M059J (cell line): Measurements from ENCODE around the gene AADACL3. TPM values are rescaled to one million over a fixed set of nuclear protein-coding genes. Genes with fewer than 3 reads are reported as not detected.
"Not testable (repeated sequence)": the region's sequence is repeated elsewhere in the genome, so short reads cannot be mapped to it uniquely, and the experiment has no call there.

Experiments used
- DNase-seq: peaks from one replicate; pipeline ENCODE4 v3.0.0-alpha.2; 2012; ENCODE audit warnings: low read depth
- total RNA-seq: library from RNA; depleted of rRNA; stranded (reverse); fragments of >200 nt; shearing (Covaris generic); gene quantifications from 2 replicates; pipeline ENCODE4 v1.2.3, GENCODE V29; 2014; rRNA removed

AADACL3 gene, protein sequence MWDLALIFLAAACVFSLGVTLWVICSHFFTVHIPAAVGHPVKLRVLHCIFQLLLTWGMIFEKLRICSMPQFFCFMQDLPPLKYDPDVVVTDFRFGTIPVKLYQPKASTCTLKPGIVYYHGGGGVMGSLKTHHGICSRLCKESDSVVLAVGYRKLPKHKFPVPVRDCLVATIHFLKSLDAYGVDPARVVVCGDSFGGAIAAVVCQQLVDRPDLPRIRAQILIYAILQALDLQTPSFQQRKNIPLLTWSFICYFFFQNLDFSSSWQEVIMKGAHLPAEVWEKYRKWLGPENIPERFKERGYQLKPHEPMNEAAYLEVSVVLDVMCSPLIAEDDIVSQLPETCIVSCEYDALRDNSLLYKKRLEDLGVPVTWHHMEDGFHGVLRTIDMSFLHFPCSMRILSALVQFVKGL
- total RNA-seq, result not detected in 2 replicates

DNA sequence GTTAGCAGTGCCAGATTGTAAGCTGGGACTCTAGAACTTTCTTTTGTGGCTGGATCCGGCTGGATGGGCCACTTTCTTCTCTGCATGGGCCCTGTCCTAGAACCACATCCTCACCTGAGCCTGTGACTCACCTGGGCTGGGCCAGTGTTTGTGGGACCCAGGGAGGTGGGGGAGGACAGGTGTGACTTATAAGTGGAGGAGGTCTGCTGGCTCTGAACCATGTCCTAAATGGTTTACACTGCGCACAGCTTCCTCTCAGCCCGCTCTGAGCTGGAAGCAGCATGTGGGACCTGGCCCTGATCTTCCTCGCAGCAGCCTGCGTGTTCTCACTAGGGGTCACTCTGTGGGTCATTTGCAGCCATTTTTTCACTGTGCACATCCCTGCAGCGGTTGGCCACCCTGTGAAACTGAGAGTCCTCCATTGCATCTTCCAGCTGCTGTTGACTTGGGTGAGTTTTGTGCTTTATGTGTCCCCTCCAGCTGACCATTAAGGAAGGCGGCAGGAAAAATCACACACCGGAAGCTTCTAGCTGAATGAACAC is at the start of gene AADACL3:
TSS of gene AADACL3 (plus strand) at position 215 of the 542 bp plus-strand sequence. CDS start at position 282, 67 bp downstream.
- no peak for DNase-seq

DNA sequence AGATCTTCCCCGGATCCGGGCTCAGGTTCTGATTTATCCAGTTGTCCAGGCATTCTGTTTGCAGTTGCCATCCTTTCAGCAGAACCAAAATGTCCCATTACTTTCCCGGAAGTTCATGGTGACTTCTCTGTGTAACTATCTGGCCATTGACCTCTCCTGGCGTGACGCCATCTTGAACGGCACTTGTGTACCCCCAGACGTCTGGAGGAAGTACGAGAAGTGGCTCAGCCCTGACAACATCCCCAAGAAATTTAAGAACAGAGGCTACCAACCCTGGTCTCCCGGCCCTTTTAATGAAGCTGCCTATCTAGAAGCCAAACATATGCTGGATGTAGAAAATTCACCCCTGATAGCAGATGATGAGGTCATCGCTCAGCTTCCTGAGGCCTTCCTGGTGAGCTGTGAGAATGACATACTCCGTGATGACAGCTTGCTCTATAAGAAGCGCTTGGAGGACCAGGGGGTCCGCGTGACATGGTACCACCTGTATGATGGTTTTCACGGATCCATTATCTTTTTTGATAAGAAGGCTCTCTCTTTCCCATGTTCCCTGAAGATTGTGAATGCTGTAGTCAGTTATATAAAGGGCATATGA is 49.7 kb upstream of the AADACL3 start:
- DNase-seq, result no peak

DNA sequence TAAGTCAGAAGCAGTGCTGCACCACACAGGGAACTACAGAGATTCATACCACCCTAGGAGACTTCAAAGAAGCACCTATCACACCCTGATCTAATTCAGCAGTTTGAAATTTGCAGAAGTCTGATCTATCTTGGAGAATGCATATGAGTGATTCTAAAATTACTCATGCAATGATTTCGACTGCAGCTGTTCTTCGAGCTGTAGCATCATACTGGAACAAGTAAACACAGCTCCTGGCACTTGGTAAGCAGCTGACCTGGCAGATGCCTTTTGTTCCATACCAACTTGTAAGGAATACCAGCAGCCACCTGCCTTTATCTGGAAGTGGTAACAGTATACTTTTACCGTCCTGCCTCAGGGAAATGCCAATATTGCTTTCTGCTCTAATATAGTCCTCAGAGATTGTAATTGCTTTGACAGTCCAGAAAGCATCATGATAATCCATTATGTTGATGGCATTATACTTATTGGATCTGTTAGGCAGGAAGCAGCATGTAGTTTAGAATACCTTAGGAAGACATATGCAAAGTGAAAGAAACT is 46.3 kb upstream of the AADACL3 start:
- DNase-seq, result no peak

DNA sequence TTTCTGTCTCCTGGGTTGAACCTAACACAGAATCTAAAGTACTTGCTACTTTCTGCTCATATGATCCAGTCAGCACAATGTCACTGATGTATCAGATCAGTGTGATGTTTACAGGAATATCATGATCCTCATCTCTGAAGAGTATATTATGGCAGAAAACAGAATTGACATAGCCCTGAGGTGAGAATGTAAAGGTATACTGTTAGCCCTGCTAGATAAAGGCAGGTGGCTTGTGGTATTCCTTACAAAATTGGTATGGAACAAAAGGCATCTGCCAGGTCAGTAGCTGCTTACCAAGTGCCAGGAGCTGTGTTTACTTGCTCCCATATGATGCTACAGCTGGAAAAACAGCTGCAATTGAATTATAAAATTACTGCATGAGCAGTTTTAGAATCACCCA is 41.6 kb upstream of the AADACL3 start:
- no peak for DNase-seq

DNA sequence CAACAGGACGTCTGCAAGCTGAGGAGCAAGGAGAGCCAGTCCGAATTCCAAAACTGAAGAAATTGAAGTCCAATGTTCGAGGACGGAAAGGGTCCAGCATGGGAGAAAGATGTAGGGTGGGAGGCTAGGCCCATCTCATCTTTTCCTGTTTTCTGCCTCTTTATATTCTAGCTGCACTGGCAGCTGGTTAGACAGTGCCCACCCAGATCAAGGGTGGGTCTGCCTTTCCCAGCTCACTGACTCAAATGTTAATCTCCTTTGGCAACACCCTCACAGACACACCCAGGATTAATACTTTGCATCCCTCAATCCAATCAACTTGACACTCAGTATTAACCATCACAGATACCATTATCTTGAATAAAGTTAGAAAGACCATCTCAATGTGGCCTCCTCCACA is 39.8 kb upstream of the AADACL3 start:
- DNase-seq, result not testable (repeated sequence)

DNA sequence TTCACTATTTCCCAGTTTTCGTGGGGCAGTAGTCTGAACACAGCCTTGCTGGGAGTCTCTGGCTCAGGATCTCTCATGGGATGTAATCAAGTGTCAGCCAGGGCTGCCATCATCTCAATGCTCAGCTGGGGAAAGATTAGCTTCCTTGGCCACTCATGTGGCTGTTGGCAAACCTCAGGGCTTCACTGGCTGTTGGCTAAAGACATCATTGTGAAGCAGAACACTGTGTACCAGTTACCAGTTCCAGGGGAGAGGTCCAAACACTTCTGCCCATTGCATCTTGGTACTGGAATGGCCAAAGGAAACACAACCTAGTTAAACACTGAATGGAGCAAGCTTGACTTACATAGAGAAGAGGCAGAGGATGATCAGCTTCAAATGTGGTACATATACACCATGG is 38.3 kb upstream of the AADACL3 start:
- DNase-seq, result no peak

DNA sequence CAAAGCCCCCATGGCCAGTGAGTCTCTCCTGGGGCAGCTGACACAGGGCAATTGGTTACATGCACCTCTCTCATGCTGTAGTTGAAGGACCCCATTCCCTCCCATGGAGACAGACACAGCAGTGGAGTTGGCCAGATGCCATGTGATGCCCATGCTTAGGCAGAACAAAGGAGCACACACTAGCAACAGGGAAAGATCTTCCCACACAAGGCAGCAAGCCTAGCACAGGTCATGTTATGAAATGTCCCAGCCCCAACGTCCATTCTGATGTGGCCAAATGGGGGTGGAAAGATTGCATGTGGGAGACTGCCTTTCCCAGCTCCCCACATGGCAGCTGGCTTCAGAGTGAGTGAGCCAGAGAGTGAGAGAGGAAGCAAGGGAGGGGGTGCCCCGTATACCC is 37.6 kb upstream of the AADACL3 start:
- DNase-seq, result no peak

DNA sequence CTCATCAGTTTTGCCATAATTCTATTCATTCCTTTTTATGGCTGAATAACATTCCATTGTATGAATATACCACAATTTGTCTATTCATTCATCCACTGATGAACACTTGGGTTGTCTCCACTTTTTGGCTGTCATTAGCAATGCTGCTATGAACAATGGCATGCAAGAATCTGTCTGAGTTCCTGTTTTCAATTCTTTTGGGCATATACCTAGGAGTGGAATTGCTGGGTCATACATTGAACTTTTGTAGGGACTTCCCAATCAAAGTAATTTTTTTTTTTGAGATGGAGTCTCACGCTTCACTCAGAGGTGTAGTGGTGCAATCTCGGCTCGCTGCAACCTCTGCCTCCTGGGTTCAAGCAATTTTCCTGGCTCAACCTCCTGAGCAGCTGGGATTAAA is 37.1 kb upstream of the AADACL3 start:
- DNase-seq, result no peak

DNA sequence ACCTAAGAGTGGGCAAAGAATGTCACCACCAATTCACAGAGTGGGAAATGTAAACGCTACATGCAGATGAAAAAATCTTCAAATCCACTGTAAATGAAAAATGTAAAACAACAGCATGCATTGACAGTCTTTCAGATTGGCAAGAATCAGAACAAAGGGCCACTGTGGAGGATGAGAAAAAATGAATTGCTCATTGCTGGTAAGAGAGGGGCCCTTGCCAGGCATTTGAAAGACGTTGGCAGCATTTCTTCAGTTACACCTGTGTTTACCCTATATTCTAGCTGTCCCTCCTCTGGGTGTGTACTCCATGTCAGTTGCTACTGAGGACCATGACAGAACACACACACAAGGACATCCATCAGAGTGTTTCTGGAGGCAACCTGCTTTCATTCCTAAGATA is 25.8 kb upstream of the AADACL3 start:
- DNase-seq, result no peak

DNA sequence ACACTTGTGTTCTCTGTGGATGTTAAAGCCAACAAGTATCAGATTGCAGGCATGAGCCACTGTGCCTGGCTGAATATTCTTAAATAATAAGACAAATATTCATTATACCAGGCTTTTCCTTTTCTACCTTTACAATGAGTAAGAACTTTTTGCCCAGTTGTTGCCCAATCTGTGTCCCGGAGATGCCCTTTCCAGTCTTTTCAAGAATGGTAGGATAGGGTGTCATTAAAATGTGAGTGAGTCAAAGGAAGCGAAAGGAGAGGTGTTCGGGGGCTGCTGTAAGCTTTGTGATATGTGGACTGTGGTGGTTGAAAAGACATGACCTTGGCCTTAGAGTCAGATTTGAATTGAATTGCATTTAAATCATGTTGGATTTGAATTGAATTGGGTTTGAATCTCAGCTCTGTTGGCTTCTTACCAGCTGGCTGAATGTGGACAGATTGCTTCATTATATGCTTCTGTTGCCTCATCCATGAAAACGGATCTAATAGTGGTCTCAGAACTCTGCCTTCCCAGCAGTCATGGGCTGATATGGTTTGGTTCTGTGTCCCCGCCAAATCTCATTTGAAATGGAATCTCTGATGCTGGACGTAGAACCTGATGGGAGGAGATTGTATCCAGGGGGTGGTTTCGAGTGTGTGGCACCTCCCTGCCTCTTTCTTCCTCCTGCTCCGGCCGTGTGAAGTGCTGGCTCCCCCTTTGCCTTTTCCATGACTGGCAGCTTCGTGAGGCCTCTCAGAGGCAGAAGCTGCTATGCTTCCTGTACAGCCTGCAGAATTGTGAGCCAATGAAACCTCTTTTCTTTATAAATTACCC is 22.7 kb upstream of the AADACL3 start:
- no peak for DNase-seq

DNA sequence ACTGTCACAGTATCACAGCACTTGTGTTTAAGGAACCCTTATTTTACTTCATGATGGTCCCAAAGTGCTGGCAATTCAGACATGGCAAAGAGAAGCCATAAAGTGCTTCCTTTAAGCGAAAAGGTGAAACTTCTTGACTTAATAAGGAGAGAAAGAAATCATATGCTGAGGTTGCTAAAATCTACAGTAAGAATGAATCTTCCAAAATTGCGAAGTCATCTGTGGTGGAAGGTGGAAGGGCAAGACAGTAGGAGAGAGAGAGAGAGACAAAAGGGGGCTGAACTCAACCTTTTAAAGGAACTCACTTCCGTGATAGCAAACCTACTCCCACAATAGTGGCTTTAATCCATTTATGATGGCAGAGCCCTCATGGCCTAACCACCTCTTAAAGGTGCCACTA is 19.3 kb upstream of the AADACL3 start:
- no peak for DNase-seq

DNA sequence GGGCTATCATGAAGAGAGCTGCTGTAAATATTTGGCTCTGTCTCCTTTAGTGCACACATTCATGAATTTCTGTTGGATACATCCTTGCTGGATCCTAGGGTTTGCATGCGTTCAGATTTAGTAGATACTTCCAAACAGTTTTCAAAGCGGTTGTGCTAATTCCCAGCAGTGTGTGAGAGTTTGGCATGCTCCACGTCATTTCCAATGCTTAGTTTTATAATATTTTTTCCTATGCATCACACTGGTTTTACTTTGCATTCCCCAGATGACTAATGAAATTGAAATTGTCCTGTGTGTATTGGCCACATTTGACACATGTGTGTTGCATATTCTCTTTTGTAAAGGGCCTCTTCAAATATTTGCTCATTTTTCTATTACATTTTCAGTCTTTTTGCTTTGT is 18.5 kb upstream of the AADACL3 start:
- DNase-seq, result no peak

DNA sequence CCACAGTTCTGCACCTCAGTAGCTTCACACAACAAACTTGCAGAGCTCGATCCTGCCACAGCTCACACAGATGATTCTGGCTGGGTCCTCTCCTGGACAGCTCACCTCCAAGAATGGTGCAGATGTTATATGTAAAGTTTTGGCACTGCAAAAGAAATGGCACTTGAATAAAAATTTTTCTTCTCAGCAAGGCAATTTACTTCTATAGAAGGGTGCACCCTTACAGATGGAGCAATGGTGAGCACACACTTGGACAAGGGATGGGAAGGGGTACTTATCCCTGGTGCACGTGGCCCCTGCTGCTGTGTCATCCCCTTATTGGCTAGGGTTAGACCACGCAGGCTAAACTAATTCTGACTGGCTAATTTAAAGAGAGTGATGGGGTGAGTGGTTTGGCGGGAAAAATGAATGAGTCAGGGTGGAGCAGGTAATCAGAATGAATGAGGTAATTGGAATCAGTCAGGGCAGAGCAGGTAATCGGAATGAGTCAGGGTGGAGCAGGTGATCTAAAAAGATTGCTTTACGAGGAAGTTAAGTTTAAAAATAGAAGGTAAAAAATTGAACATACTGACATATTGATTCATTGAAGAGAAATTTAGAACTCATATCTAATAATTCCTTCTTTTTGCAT is 12.0 kb upstream of the AADACL3 start:
- no peak for DNase-seq

DNA sequence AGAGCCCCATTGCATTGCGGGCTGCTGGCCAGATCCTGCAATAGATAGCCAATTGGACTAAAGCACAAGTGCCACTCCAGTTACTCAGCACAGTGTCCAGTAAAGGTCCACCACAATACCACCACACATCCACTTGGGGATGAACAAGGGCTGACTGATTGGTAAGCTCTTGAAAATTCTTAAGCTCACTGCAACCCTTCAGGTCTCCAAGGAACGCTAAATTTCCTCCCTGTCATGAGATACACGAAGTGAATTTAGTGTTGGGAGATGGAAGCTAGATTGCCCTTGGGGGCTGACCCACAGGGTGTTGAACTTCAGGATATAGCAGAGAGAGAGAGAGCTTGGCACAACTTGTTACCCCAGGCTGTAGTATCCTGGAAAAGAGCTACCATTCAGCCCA is 9.8 kb upstream of the AADACL3 start:
- DNase-seq, result no peak

DNA sequence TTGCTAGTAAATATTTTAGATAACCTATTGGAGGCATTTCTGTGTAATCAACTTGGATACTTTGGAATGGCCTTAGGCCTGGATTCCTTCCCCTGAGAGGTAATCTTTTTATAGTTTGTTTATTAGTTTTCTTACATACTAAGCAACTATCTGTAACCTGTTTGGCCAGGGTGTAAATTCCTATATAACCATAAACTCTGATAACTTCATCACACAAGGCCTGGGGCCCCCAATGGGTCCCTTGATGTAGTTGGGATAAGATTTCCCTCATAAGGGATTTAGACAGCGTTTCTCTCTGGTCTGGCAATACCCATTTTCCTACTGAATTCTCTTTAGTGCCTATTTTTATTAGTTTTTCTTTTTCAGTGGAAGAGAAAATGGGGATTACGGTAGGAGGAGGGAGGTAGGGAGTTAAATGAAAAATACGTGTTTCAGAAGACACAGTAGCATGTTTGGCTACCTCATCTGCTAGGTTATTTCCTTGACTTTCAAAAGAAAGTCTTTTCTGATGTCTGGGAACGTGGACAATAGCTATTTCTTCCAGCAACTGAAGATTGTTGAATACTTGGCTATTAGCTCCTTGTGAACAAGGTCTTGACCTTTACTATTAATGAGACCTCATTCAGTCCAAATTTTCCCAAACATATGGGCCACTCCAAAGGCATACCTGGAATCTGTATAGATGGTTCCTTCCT is 7.4 kb upstream of the AADACL3 start:
- DNase-seq, result no peak

DNA sequence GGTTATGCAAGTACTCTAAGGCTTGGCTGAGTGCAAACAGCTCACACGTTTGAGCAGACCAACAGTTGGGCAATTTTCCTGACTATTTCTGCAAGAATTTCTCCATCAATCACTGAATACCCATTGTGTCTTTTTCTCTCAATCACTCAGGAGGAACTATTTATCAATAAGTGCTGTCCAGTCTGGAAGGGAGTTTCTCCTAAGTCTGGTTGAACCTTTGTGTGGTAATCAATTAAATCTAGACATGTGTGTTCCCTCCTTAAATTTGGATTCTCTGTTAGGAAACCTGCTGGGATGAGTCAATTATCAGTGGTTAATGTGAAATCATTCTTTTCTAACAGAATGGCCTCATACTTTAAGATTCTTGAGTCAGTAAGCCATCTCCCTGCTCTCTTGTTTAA is 6.8 kb upstream of the AADACL3 start:
- no peak for DNase-seq

DNA sequence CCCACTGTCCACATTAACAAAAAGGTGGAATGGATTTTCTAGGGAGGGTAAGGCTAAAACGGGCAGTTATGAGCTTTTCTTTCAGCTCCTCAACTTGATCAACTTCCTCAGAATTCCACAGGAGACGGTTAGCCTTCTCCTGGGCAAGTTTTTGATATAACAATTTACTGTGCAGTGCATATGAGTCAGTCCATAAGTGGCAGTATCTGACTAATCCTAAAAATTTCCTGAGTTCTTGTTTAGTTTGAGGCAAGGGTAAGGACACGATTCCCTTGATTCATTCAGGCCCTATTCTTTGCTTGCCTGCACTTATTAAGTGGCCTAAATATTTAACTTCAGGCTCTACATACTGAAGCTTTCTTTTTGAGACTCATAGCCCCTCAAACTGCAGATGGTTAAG is 6.2 kb upstream of the AADACL3 start:
- no peak for DNase-seq

DNA sequence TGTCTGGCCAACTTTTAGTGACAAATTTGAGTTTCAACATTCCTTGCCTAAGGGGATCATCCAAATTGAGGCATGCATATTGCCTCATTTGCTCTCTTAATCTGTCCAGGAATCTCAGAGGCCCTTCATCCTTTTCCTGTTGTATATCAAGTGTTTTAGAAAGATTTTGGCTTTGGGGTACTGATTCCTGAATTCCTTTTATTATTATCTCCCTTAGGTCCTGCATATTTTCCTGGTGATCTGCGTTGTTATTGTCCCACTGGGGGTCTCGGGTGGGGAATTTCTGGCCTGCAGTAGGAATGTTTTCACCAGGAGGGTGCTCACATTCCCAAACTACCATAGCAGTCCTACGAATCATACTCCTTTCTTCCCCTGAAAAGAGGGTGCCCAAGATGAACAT is 4.4 kb upstream of the AADACL3 start:
- DNase-seq, result no peak

DNA sequence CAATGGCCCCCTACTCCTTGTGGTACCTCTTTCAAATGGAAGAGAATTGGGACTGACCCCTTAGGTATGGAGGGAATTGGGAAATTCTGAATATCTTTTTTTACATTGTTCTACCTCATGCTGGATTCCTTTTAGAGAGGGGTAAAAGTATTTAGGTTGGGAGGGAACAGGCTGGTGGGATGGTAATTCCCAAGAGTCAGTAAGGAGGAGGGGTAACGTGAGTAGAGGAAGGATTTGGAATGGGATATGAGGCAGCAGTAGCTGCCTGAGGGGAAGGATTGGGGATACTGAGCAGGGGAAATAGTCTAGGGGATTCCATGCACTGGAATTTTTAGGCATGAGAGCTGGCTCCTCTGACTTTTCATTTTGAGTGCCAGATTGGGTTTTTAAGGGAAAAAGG is 3.8 kb upstream of the AADACL3 start:
- no peak for DNase-seq

DNA sequence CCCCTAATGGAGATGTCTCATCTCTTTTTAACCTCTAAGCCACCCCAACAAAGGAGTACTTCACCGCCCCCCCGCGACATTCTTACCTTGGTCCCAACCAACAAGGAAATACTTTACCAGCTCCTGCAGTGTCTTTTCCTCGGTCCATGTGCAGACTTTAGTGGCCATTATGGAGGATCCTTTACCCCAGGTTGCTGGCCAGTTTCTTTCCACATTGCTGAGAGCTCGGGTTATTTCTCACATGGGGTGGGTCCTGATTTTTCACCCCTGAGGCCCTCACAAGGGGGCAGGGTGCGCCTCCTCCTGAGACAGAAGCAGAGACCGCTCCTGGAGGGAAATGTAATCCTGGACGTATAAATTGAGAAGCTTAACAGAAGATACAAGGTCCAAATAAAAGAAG is 3.0 kb upstream of the AADACL3 start:
- no peak for DNase-seq

DNA sequence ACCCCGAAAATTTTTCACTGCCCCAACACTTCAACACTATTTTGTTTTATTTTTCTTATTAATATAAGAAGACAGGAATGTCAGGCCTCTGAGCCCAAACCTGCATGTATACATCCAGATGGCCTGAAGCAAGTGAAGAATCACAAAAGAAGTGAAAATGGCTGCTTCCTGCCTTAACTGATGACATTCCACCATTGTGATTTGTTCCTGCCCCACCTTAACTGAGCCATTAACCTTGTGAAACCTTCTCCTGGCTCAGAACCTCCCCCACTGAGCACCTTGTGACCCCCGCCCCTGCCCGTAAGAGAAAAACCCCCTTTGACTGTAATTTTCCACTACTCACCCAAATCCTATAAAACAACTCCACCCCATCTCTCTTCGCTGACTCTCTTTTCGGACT is 2.3 kb upstream of the AADACL3 start:
- DNase-seq, result not testable (repeated sequence)
